Heart left ventricle (tissue), 16 donors: ENCODE results near the gene MCL1. TPM values are rescaled to one million over a fixed set of nuclear protein-coding genes. Genes with fewer than 3 reads are reported as not detected.

Experiments used
- ATAC-seq, 4 donors: fragments of 200-7000 bp; cut with Tn5 transposase; one replicate each; pipeline ENCODE4 v1.9.1; 2020 to 2022; ENCODE audit warnings: moderate library complexity in 4 of 4, mild to moderate bottlenecking in 3 of 4, moderate number of reproducible peaks in 1 of 4
- DNase-seq, 5 donors: peaks; one replicate each; pipeline ENCODE4 v3.0.0-alpha.2; 2020
- H3K27ac ChIP-seq, 12 donors: fragments of 200-600 bp; sonication (generic) in 4 of 12; one replicate each; pipeline versions ENCODE4 v1.5.0 to v1.8.0; 2016 to 2022; ENCODE audit warnings: mild to moderate bottlenecking in 2 of 12
- H3K27me3 ChIP-seq, 9 donors: fragments of 200-600 bp; sonication (generic) in 2 of 9; one replicate each; pipeline versions ENCODE4 v1.5.1 to v1.8.0; 2016 to 2022; ENCODE audit warnings: mild to moderate bottlenecking in 3 of 9
- H3K36me3 ChIP-seq, 9 donors: fragments of 200-600 bp; sonication (generic) in 2 of 9; one replicate each; pipeline versions ENCODE4 v1.5.0 to v1.8.0; 2018 to 2022; ENCODE audit warnings: mild to moderate bottlenecking in 2 of 9
- H3K4me1 ChIP-seq, 12 donors: fragments of 200-600 bp; sonication (generic) in 4 of 12; one replicate each; pipeline versions ENCODE4 v1.5.0 to v1.8.0; 2016 to 2022; ENCODE audit warnings: mild to moderate bottlenecking in 3 of 12
- H3K4me3 ChIP-seq, 12 donors: fragments of 200-600 bp; sonication (generic) in 4 of 12; one replicate each; pipeline versions ENCODE4 v1.5.0 to v1.8.0; 2017 to 2022; ENCODE audit warnings: mild to moderate bottlenecking in 9 of 12, moderate library complexity in 4 of 12
- H3K9me3 ChIP-seq, 12 donors: fragments of 200-600 bp; sonication (generic) in 4 of 12; one replicate each; pipeline versions ENCODE4 v1.5.0 to v1.8.0; 2016 to 2022; ENCODE audit warnings: mild to moderate bottlenecking in 1 of 12
- POLR2A ChIP-seq, 2 donors: fragments of 450-650 bp; IDR thresholded peaks; one replicate each; pipeline ENCODE4 v1.6.1; 2017; ENCODE audit warnings: antibody characterized with exemption in 2 of 2, mild to moderate bottlenecking in 2 of 2, moderate library complexity in 2 of 2
- WGBS, 4 donors: extraction: QIAGEN DNeasy Blood & Tissue Kit in 2 of 4; methylation state at CpG; one replicate each; pipeline versions ENCODE4 v1.1.5 to v1.1.7; 2013 to 2018; 5-methylcytosine and 5-hydroxymethylcytosine counted together
- intact Hi-C, 10 donors: fragments of 100-400 bp; cut with DNase I; formaldehyde crosslinking; loops; one replicate each; pipeline versions ENCODE4 v1.11.1 to v1.14.2; 2022
- polyA plus RNA-seq, 2 donors: library from polyadenylated mRNA; stranded (reverse); fragments of 200-250 nt; gene quantifications; one replicate each; pipeline ENCODE4 v1.2.3, GENCODE V29; 2013
- total RNA-seq, 9 donors: library from RNA; depleted of rRNA in 2 of 9; stranded (reverse); fragments of >200 nt in 2 of 9; fragmentation: NEBNext Ultra II Directional in 3 of 9; extraction: Animal tissue kit (Norgen Biotek cat#: 25700) in 3 of 9; gene quantifications; one replicate each; pipeline versions ENCODE4 v1.1.0 to v1.2.4, GENCODE V29; 2016 to 2023
- TF ChIP-seq, protein P1 (sequence below), 12 donors: fragments of 200-600 bp; sonication (generic) in 4 of 12; IDR thresholded peaks; one replicate each; pipeline versions ENCODE4 v1.5.0 to v1.8.0; 2018 to 2022; ENCODE audit warnings: antibody characterized with exemption in 12 of 12, mild to moderate bottlenecking in 5 of 12
- donor health status: ischemic (EF 13 %, LVEDD 7.1; RV severe dilation, severe dysfunction).
- donor health status: healthy with polysubstance abuse.
- donor health status: DM: no; HTN: yes; CAD: no.
- donor health status: DM: no; HTN: no; CAD: no.
- donor health status: ischemic (EF 25% LVEDD 6.9; RV normal size, moderate dysfunction).
- donor health status: ischemic (EF 25% LVEDD 5.7; RV mildly dilated, moderate dysfunction).
- donor health status: healthy.
- donor health status: DM: yes; HTN: yes; CAD: no.
- donor health status: ischemic (EF 35%, LVEDD 5.7; RV mildly dilated, moderate dysfunction).
- donor health status: nonischemic (EF 11% LVEDD 7.7; RV severe dilation, severe dysfunction).
- donor health status: DM: yes; HTN: yes; CAD: no.
- donor health status: PGD.
- donor health status: ischemic (EF 29% LVEDD 5.4; RV normal size, mild dysfunction).
- donor health status: nonischemic (EF 23%, LVEDD 6.1; RV moderate dilation, normal function).

Gene MCL1
- total and polyA plus RNA-seq, 11 donors = 57.1 to 180 (median 104) TPM

DNA sequence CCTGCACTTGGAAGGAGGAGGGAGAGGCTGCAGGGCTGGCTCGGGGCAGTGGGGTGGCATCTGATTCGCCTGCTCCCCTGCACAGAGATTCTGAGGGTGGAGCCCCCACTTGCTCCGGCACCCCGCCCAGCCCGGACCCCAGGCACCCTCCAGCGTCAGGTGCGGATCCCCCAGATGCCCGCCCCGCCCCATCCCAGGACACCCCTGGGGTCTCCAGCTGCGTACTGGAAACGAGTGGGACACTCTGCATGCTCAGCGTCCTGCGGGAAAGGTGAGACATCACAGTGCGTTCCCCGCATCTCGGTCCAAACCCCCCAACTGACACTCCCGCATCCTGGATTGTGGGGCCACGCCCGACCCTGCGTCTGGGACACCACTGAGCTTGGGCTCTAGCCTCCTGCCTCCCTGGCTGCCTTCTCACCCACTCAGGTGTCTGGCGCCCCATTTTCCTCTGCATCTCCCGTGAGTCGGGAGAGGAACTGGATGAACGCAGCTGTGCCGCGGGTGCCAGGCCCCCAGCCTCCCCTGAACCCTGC lies 22.3 kb downstream of the MCL1 start:
- WGBS, 4 donors = 87 to 94% (median 91%) methylated on average over 19 to 26 of the region's 26 CpGs
- no peaks in the 10 kb centered on the region for H3K27me3 ChIP-seq
- peaks cover 0 to 29% (median 5%) of the 10 kb centered on the region in 9 donors for H3K36me3 ChIP-seq
- no peak for ATAC-seq
- no peak for DNase-seq
- peaks cover 5 to 59% (median 36%) of the 10 kb centered on the region in 12 donors for H3K4me1 ChIP-seq
- H3K27ac ChIP-seq = no peak overlapping the region
- H3K9me3 ChIP-seq = no peaks in the 10 kb centered on the region
- TF ChIP-seq, protein P1, sequence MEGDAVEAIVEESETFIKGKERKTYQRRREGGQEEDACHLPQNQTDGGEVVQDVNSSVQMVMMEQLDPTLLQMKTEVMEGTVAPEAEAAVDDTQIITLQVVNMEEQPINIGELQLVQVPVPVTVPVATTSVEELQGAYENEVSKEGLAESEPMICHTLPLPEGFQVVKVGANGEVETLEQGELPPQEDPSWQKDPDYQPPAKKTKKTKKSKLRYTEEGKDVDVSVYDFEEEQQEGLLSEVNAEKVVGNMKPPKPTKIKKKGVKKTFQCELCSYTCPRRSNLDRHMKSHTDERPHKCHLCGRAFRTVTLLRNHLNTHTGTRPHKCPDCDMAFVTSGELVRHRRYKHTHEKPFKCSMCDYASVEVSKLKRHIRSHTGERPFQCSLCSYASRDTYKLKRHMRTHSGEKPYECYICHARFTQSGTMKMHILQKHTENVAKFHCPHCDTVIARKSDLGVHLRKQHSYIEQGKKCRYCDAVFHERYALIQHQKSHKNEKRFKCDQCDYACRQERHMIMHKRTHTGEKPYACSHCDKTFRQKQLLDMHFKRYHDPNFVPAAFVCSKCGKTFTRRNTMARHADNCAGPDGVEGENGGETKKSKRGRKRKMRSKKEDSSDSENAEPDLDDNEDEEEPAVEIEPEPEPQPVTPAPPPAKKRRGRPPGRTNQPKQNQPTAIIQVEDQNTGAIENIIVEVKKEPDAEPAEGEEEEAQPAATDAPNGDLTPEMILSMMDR (IDR thresholded peaks at IDR 0.05) = no peak
- TF ChIP-seq POLR2A (IDR thresholded peaks at IDR 0.05) = no peak
- intact Hi-C loops = loop anchor here in 3 of 10 donors (10.0 kb wide), 1 partner anchor 258 kb away; no protein-coding TSS in a partner anchor
- no peak overlapping the region for H3K4me3 ChIP-seq

DNA sequence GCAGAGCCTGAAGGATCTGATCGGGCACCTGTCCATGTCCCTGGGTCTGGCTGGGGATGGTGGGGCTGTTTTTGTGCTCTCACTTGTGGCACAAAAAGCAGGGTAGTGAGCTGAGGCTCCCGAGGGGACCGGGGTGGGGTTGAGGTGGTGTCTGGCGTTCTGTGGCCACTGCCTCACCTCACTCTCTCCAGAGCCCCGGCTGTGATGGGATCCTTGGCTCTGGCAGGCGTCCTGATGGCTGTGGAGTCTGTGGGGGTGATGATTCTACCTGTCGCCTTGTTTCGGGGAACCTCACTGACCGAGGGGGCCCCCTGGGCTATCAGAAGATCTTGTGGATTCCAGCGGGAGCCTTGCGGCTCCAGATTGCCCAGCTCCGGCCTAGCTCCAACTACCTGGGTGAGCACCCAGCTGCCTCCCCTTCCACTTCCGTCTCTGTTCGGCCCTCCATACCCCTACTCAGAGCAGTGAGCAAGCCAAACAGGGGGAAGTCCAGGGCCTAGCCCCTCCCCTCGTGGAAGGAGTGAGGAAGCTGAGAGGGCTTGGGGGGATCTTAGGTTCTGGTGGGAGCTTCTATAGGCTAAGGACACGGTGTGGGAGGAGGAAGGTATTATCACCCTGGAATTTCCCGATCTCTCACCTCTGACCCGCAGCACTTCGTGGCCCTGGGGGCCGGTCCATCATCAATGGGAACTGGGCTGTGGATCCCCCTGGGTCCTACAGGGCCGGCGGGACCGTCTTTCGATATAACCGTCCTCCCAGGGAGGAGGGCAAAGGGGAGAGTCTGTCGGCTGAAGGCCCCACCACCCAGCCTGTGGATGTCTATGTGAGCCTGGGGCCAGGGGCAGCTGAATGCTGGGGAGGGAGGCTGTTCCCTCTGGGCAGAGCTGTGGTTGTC lies 23.2 kb downstream of the MCL1 start:
- no peak overlapping the region for H3K4me3 ChIP-seq
- WGBS, 4 donors = 75 to 85% (median 79%) methylated on average over 20 to 26 of the region's 26 CpGs
- intact Hi-C loops = loop anchor here in 3 of 10 donors (10.0 kb wide), 1 partner anchor 259 kb away; no protein-coding TSS in a partner anchor
- no peak overlapping the region for H3K27ac ChIP-seq
- H3K36me3 ChIP-seq = peaks cover 0 to 29% (median 5%) of the 10 kb centered on the region in 9 donors
- no peaks in the 10 kb centered on the region for H3K9me3 ChIP-seq
- DNase-seq (no peak), ATAC-seq (no peak)
- no peaks in the 10 kb centered on the region for H3K27me3 ChIP-seq
- TF ChIP-seq, protein P1 (IDR thresholded peaks at IDR 0.05) = no peak
- no peak for TF ChIP-seq POLR2A (IDR thresholded peaks at IDR 0.05)
- peaks cover 5 to 60% (median 43%) of the 10 kb centered on the region in 12 donors for H3K4me1 ChIP-seq

DNA sequence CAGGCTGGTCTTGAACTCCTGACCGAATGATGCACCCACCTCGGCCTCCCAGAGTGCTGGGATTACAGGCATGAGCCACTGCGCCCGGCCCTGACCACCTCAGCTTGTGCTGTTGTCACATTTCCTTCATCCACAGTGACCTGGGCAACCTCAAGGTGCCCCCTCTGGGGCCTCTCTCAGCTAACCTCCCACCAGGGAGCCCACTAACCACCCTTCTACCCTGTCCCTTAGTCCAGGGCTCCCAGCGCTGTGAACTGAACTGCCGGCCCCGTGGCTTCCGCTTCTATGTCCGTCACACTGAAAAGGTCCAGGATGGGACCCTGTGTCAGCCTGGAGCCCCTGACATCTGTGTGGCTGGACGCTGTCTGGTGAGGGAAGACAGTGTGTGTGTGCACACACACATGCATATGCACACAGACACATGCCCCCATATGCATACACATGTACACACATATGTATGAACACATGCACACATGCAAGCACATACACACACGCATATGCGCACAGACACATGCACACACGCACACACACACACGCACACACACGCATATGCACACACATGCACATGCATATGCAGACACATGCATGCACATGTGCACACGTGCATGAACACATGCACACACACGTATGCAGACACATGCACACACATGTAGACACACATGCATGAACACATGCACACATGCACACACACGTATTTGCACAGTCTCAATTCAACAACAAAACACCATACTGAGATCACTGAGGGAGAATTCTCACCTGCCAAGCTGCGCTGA lies 24.0 kb downstream of the MCL1 start:
- no peak overlapping the region for H3K4me3 ChIP-seq
- peaks cover 3 to 62% (median 41%) of the 10 kb centered on the region in 12 donors for H3K4me1 ChIP-seq
- ATAC-seq (no peak), DNase-seq (no peak)
- TF ChIP-seq POLR2A (IDR thresholded peaks at IDR 0.05) = no peak
- TF ChIP-seq, protein P1 (IDR thresholded peaks at IDR 0.05) = no peak
- WGBS, 4 donors = 85 to 91% (median 88%) methylated on average over 18 to 19 of the region's 19 CpGs
- H3K27me3 ChIP-seq = no peaks in the 10 kb centered on the region
- peaks cover 0 to 29% (median 5%) of the 10 kb centered on the region in 9 donors for H3K36me3 ChIP-seq
- no peaks in the 10 kb centered on the region for H3K9me3 ChIP-seq
- intact Hi-C loops = loop anchor here in 3 of 10 donors (10.0 kb wide), 1 partner anchor 259 kb away; no protein-coding TSS in a partner anchor
- H3K27ac ChIP-seq = no peak overlapping the region
